ENCODE data around the gene BHMT2.

BHMT2 gene

GRCh38 chr5:79122973-79123372 is 53.4 kb downstream of the BHMT2 start:
- TF ChIP-seq GATA3 (IDR thresholded peaks at IDR 0.05; ENCODE audit: low read depth, low read length) = no peak
- no peak for TF ChIP-seq GATA2 (IDR thresholded peaks at IDR 0.05; ENCODE audit: low read depth, low read length)

GRCh38 chr5:79124607-79125006 is 55.0 kb downstream of the BHMT2 start:
- TF ChIP-seq GATA3 (IDR thresholded peaks at IDR 0.05; ENCODE audit: low read depth, low read length) (no peak), GATA2 (IDR thresholded peaks at IDR 0.05; ENCODE audit: low read depth, low read length) (no peak)

- TF ChIP-seq GATA2 (IDR thresholded peaks at IDR 0.05; ENCODE audit: low read depth, low read length) = no peak
- TF ChIP-seq GATA3 (IDR thresholded peaks at IDR 0.05; ENCODE audit: low read depth, low read length) = no peak
Observed at GRCh38 chr5:79130781-79131180, 61.2 kb downstream of the BHMT2 start.

GRCh38 chr5:79133121-79133656 is 63.6 kb downstream of the BHMT2 start:
- TF ChIP-seq GATA3 (IDR thresholded peaks at IDR 0.05; ENCODE audit: low read depth, low read length) = no peak
- TF ChIP-seq GATA2 (IDR thresholded peaks at IDR 0.05; ENCODE audit: low read depth, low read length) = no peak

GRCh38 chr5:79133657-79134451 is 64.3 kb downstream of the BHMT2 start:
- TF ChIP-seq GATA3 (IDR thresholded peaks at IDR 0.05; ENCODE audit: low read depth, low read length) (no peak), GATA2 (IDR thresholded peaks at IDR 0.05; ENCODE audit: low read depth, low read length) (no peak)

GRCh38 chr5:79135790-79136553 is 66.4 kb downstream of the BHMT2 start:
- no peak for TF ChIP-seq GATA3 (IDR thresholded peaks at IDR 0.05; ENCODE audit: low read depth, low read length)
- no peak for TF ChIP-seq GATA2 (IDR thresholded peaks at IDR 0.05; ENCODE audit: low read depth, low read length)

- no peak for TF ChIP-seq GATA3 (IDR thresholded peaks at IDR 0.05; ENCODE audit: low read depth, low read length)
- TF ChIP-seq GATA2 (IDR thresholded peaks at IDR 0.05; ENCODE audit: low read depth, low read length) = no peak
Observed at GRCh38 chr5:79136618-79137017, 67.1 kb downstream of the BHMT2 start.

All from SH-SY5Y (cell line).